ENCODE data around the gene SULT6B1.
"Not testable (repeated sequence)": the region's sequence is repeated elsewhere in the genome, so short reads cannot be mapped to it uniquely, and the experiment has no call there.

The SULT6B1 gene

DNA sequence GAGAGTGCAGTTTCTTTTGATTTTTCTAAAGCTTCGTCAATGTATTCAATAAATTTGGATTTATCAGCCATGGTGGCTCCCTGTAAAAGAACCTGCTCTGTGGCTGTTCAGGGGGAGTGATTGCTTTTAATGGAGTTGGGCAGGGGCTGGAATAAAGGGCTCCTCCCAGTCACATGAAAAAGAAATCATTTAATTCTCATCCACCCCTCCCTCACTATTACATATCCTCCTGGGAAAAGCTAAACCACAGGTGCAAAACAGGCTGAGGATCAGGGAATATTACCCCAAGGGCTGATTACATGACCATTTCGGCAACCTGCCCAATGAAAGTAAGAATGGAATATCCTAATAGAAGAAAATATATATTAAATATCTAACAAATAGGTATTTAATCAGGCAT lies at the start of gene SULT6B1:
SULT6B1 (minus strand) TSS at position 101 of the 400 bp plus-strand sequence; CDS start at position 71, 30 bp downstream.
- no peak for FAIRE-seq

GRCh38 chr2:37232131-37232933 lies 43.9 kb upstream of the SULT6B1 start:
- no peak for FAIRE-seq

DNA sequence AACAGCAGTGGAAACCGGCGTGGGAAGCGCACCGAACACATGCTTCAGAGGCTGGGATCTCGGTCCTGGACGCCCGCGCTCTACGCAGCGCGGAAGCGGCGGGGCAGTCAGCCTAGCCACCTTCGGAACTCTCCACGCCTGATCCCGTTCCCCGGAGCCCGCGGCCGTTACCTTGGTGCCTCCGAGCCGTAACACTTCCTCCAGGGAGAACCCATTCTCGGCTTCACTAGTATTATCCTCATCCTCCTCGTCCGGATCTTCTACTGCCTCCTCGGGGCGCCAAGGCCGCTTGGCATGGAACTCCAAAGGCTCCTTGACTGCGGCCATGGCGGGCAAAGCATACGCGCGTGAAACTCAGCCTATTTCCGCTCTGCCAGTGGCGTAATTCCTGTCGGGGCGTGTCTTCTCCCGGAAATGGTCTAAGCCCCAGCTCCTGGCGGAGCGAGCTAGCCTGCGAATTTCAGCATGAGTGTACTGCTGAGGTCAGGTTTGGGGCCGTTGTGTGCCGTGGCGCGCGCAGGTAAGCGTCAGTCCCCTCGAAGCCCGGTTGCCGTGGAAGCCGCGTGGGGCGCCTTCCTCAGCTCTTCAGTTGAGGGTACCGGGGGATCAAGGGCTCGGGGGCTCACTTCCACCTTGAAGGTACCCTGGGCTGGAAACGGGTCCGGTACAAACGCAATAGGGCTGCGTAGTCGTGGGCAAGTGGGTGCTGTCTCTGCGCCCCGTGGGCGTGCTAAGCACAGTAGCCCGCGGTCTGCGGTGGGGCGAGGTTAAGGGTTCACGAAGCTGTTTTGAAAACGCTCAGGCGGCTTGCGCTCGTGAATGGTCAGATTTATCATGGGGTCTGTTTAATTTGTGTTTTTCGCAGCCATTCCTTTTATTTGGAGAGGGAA lies 43.0 kb upstream of the SULT6B1 start, which contains the start of the genes CEBPZ and NDUFAF7:
CEBPZ (minus strand) TSS at position 356 of the 890 bp plus-strand sequence; CDS start at position 327, 29 bp downstream.
NDUFAF7 (plus strand) TSS at position 418 of the 890 bp plus-strand sequence; CDS start at position 466, 48 bp downstream.
- FAIRE-seq, result peak; percentile 36

- no peak for FAIRE-seq
Measured at GRCh38 chr2:37230581-37230980, 42.1 kb upstream of the SULT6B1 start.

GRCh38 chr2:37228788-37229187 lies 40.3 kb upstream of the SULT6B1 start:
- no peak for FAIRE-seq

- no peak for FAIRE-seq
Measured at GRCh38 chr2:37226863-37227262, 38.4 kb upstream of the SULT6B1 start.

DNA sequence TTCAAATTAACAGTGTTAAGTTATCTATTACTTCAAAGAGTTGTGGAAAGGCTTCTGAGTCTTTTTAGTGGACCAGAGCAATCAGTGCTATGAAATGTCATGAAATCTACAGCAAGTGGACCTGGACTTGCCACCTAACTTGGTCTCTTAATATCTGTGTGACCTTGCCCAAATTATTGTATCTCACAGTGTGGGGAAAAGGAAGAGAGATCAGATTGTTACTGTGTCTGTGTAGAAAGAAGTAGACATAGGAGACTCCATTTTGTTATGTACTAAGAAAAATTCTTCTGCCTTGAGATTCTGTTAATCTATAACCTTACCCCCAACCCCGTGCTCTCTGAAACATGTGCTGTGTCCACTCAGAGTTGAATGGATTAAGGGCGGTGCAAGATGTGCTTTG lies 36.7 kb upstream of the SULT6B1 start:
- not testable (repeated sequence) for FAIRE-seq

GRCh38 chr2:37224063-37224462 lies 35.6 kb upstream of the SULT6B1 start:
- no peak for FAIRE-seq

GRCh38 chr2:37223131-37223530 lies 34.7 kb upstream of the SULT6B1 start:
- FAIRE-seq, result no peak

GRCh38 chr2:37219046-37219445 lies 30.6 kb upstream of the SULT6B1 start:
- FAIRE-seq, result no peak

DNA sequence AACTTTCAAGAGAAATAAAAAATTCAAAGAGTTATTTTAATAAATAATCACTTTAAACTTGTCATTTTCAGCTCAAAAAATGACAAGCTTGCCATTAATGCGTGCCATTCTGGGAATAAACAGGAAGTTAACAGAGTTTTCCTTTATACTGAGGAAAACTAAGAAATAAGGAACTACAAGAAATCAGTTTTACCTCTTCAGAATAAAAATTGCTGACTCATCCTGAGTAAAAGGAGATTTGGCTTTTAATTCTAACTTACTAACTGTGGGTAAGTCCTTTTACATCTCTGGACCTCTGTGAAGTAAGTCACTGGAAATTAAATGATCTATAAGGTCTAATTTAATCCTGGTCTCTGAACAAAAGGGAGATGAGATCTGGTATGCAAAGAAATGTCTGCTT lies 26.8 kb upstream of the SULT6B1 start:
- FAIRE-seq, result no peak

DNA sequence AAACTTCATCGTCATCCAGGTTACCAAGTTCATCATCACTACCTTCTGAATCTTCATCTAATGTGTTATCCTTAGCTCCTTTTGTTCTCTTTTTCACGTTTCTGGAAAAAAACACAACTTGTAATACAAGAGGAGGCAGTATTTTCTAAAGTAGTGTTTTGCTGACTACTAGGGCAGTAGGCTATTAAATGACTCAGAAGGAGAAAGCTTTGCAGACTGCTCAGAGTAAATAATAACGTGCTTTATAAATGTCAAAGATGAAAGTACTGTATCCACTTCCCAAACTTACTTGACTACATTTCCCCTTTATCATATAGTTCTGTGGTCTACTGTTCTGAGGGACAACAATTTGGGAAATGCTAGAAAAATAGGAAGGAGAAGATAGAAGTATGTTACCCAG lies 23.5 kb upstream of the SULT6B1 start:
- FAIRE-seq, result peak; percentile 17

GRCh38 chr2:37211212-37211611 lies 22.7 kb upstream of the SULT6B1 start:
- FAIRE-seq, result peak; percentile 9

GRCh38 chr2:37206760-37207159 lies 18.3 kb upstream of the SULT6B1 start:
- not testable (repeated sequence) for FAIRE-seq

DNA sequence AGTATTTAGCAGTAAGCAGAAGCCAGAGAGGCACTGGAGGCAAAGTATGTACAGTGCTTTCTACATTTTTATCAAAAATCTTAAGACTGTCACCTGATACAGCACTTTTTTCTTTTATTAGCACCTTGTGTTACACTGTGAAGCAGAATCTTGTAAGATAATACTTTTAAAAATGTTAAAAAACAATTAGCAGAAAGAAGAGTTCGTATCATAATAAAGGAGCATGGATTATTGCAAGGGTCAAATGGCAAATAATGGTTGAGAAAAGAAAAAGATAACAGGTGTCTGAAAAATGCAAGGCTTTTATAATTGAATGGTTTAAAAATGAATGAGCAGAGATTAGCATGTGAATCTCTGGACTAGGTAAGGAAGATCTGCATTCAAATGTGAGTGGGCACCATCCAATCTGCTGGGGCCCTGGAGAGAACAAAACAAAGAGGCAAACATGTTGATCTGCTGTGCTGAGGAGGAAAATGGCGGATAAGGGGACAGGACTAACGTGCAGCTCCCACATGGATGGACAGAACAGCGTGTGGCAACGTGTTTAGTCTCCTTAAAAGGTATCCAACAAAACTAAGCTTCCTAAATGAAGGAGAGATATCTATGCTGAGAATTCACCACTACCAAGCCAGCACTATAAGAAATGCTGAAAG lies 17.3 kb upstream of the SULT6B1 start:
- no peak for FAIRE-seq

DNA sequence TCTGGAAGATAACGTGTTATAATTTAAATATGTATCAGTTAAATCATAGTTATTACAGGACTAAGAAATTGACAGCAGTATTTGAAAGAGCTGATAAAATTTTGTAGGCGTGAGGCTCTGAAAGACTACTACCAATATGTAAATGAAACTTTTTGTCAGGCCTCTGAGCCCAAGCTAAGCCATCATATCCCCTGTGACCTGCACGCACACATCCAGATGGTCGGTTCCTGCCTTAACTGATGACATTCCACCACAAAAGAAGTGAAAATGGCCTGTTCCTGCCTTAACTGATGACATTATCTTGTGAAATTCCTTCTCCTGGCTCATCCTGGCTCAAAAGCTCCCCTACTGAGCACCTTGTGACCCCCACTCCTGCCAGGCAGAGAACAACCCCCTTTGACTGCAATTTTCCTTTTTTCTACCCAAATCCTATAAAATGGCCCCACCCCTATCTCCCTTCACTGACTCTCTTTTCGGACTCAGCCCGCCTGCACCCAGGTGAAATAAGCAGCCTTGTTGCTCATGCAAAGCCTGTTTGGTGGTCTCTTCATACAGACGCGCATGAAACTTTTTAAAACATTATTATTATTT lies 16.7 kb upstream of the SULT6B1 start:
- not testable (repeated sequence) for FAIRE-seq

- no peak for FAIRE-seq
Measured at GRCh38 chr2:37203708-37204107, 15.2 kb upstream of the SULT6B1 start.

DNA sequence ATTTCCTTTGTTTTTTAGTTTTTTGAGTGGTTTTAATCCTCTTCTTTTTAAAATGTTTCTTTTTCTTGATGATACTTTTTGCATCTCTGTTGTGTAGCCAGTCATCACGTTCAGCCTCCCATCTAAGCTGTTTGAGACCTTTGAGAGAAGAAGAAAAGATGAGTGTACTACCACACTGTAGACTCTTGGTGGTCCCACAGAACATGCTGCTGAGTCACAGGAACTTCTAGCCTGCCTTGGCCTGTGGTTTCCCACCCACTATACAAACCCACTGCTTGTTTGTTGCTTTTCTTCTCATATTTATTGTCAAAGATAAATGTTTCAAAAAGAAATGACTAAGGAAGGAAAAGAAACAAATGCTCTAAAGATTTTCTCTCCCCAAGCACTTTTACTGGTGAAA lies 13.3 kb upstream of the SULT6B1 start:
- no peak for FAIRE-seq

DNA sequence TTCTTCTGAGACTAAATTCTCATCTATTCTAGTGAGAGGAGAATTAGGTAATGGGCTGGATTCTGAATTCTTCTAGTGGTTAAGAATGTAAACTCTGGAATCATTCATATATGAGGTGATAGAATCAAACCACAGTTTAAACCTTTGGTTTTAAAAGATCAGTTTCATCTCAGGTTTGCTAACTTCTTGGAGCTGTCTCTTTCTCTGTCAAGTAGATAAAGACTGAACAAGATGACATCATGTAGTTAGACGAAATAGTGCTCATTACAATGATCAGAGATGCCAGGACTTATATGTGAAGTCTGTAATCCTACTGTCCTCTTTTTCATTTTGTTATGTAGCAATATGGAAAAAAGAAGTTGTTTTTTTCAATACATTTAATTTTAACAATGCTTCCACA lies 12.7 kb upstream of the SULT6B1 start:
- no peak for FAIRE-seq

DNA sequence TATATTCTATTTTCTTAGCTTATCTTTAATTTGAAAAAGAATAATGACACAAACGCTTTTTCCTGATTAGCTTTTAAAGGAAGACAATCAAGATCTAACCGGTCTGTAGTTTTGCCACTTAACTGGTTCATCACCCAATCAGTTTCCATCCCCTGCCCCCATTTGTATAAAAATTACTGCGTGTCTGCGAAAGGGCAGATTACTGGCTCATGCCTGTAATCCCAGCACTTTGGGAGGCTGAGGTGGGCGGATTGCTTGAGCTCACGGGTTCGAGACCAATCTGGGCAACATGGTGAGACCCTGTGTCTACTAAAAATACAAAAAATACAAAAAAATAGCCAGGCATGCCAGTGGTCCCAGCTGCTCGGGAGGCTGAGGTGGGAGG lies 10.2 kb upstream of the SULT6B1 start:
- no peak for FAIRE-seq

- peak; percentile 47 for FAIRE-seq
Measured at GRCh38 chr2:37196320-37197195, 8.1 kb upstream of the SULT6B1 start, which contains the start of gene CEBPZOS. TSS of gene CEBPZOS (plus strand) at chr2:37196496. CDS start at chr2:37199705, 3,209 bp downstream.

Measured in islet of Langerhans (tissue), 1 donor.